ENCODE measurements around the gene DUSP6.
A peak's percentile ranks its signal among the peaks of the same experiment; 100 is the strongest.
"Not testable (repeated sequence)": the region's sequence is repeated elsewhere in the genome, so short reads cannot be mapped to it uniquely, and the experiment has no call there.

The DUSP6 gene

DNA sequence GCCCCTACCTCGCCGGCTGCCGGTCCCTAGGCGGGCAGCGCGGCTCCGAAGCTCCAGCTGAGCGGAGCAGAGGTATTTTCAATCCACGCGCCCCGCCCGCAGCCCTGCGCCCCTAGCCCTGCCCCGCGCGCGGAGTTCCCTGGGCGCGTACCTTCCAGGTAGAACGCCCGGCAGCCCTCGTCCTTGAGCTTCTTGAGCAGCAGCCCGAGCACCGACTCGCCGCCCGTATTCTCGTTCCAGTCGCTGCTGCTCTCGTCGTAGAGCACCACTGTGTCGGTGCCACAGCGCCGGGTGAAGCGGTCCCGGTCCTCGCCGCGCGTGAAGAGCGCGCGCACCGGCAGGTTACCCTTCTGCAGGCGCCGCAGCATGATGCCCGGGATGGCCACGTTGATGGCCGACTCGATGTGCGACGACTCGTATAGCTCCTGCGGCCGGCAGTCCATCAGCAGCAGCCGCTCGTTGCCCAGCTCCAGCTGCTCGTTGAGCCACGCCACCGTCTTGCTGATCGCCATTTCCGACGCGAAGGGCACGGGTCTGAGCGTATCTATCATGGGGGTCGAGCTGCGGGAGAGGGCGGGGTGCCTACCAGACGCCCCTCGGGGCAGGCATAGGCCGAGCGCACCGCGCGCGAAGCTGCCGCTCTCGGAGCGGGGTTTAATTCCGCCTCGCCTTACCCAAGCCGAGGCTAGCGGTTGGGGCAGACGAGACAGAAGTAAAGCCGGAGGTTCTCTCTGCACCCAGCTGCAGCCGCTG is 636 bp downstream of the DUSP6 start:
- DNase-seq, result peak; percentile 45

GRCh38 chr12:89350630-89351488 is 1.4 kb downstream of the DUSP6 start:
- peak; percentile 7 for DNase-seq

- no peak for DNase-seq
Measured at GRCh38 chr12:89350260-89350629, 2.1 kb downstream of the DUSP6 start.

- no peak for DNase-seq
Measured at GRCh38 chr12:89349814-89350213, 2.5 kb downstream of the DUSP6 start.

- DNase-seq, result no peak
Measured at GRCh38 chr12:89348894-89349699, 3.2 kb downstream of the DUSP6 start.

- DNase-seq, result no peak
Measured at GRCh38 chr12:89347325-89347829, 4.9 kb downstream of the DUSP6 start.

DNA sequence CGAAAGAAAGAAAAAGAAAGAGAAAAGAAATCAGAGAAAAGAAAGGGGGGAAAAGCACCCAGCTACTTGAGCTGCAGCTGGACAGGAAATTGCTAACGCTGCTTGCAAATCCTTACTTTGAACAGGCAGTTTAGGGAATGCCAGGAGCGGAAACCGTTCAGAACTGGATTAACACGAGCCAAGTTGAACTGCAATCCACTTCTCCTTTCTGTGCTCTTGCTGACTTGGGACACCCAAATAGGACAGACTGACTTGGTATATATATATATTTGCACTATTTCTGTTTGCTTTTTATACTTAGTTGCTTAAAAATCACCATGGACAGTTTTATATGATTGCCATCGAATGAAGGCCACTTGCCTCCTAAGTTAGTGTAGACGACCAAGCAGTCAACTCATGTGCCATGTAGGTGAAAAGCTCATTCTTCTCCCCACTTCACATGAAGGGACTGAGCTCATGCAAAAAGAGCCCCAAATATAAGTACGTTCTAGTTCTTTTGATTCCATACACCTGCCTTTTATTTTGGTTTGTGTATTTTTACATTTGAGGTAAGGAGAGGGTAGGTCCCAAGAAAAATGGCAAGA is 5.5 kb downstream of the DUSP6 start:
- no peak for DNase-seq

GRCh38 chr12:89345830-89346740 is 6.2 kb downstream of the DUSP6 start:
- peak; percentile 36 for DNase-seq

DNA sequence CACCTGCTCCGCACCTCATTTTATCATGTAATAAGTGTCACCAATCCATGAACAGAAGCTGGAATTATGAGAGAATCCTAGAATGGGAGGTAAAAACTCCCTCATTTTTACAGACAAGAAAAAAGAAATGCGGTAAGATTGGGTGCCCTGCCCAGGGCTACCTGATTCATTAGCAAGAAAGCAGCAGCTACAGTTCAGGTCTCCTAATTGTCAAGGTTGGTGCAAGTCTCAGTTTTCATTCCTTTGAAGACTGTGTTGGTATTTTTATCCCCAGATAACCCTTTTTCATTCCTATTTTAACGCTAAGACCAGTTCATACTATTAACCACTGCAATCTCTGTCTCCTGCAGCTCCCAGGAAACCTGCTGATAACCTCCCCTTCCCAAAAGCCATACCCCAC is 6.9 kb downstream of the DUSP6 start:
- no peak for DNase-seq

DNA sequence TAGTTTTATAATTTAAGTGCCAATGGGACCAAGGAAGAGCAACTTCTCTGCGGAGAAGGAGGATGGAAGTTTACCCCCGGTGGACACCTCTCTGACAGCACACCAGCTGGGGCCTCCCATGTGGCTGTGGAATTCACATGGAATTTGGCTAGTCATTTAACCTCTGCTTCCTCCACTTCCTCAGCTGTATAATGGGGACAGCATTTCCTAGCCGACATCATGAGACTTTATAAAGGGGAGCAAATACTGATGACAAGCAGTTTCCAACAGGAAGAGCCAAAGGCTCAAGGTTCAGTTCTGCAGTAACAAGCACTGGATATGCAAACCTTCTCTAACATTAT is 7.5 kb downstream of the DUSP6 start:
- no peak for DNase-seq

GRCh38 chr12:89344043-89344861 is 8.0 kb downstream of the DUSP6 start:
- DNase-seq, result no peak

DNA sequence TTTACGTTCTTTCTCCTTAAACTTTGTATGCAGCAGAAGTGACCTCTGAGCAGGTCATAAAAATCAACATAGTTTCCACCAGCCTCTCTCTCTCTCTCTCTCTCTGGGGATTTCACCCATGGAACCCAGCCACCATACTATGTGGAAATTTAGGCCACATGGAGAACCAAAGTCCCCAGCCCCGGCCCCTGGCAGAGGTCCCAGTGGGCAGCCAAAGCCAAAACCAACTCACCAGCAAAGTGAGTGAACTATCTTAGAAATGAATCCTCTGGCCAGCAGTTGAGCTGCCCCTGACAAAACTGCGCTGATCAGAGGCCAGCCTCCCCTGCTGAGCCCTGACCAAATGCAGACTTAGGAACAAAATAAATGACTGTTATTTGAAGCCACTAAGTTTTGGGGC is 9.2 kb downstream of the DUSP6 start:
- DNase-seq, result no peak

- DNase-seq, result no peak
Measured at GRCh38 chr12:89340861-89341260, 11.4 kb downstream of the DUSP6 start.

DNA sequence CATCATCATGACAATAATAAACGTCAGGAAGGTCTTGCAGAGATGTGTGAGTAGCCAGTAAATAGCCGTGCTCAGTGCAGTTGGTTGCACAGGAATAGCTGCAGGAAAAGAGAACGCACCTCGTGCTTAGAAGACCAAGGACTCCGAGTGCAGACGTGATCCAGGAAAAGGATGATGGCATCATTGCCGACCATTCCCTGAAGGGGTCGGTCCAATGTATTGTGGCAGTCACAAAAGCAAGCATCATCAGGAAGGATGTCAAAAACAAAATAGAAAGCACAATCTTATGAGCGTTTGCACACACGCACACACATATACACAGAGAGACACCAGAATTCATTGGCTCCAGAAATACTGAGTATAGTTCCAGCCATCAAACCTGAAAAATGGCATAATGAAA is 12.8 kb downstream of the DUSP6 start:
- no peak for DNase-seq

DNA sequence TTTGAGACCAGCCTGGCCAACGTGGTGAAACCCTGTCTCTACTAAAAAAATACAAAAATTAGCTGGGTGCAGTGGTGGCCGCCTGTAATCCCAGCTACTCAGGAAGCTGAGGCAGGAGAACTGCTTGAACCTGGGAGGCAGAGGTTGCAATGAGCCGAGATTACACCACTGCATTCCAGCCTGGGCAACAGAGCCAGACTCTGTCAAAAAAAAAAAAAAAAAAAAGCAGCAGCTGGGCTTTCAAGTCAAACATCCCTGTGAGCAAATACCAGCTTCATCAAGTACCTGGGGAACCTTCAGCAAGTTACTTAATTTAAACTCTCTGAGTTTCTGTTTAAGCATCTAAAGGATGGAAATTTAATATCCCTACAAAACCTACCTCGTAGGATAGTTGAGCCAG is 15.2 kb downstream of the DUSP6 start:
- not testable (repeated sequence) for DNase-seq

DNA sequence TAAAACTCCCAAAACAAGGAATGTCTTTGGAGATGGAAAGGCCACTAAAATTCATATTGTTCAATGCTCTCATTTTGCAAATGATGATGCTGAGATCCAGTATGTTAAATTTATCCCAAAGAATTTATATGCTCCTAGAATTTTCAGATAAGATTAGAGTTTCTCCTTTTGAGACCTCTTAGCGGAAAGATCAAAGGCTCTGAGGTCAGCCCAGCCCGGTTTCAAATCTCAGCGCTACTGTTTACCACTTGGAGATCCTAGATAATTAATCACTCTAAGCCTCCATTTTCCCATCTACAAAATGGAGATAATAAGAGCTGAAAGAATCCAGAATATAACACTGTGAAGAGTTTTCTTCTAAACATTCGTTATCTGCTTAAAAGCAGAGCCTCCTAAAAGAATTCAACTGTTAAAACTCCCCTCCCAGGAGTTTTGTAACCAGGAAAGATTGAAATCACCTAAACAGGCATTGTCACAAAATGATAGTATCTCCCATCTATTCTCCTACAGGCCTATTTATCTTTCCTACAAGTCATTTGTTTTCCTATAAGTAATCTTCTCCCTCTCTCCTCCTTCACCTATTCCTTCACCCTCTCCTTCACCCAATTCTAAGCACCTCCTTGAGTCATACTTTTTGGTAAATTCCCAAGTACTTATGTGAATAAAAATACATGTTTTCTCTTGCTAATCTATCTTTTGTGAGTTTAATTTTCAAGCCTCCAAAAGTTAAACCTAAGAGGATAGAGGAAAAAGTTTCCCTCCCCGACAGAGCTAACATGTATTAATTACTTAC is 16.7 kb downstream of the DUSP6 start:
- DNase-seq, result no peak

- DNase-seq, result no peak
Measured at GRCh38 chr12:89334548-89335169, 17.6 kb downstream of the DUSP6 start.

- no peak for DNase-seq
Measured at GRCh38 chr12:89333564-89334252, 18.6 kb downstream of the DUSP6 start.

Data from central memory CD4-positive, alpha-beta T cell (primary cell).